ENCODE measurements around the gene FCRL5. TPM values are rescaled to one million over a fixed set of nuclear protein-coding genes. Genes with fewer than 3 reads are reported as not detected.

FCRL5 gene
- total and polyA plus RNA-seq, 9 of the 15 experiments (the other 6 are each of a cell fraction or from before 2014, with no cell fraction given): not detected

DNA sequence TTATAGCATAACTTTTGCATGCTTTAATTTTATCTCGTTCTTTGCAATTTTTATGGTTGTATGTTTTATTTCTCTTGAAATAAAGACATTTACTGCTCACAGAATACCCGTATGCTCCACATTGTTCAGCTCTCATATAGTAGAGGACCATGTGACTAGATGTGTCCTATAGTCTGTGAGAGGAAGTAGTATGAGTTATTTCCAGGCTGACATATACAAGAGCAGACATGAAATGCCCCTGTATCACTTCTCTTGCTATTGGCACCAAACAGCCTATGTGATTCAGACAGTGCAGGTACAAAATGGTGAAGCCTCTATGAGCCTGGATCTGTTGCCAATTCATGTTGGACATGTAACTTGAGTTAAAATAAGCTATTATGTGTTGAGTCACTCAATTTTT lies 5.8 kb upstream of the FCRL5 start:
- Histone ChIP-seq H3K27ac (ENCODE audit: extremely low read depth, low read depth, low read length) (no peak overlapping the region), H2AFZ (ENCODE audit: low read depth, low read length) (no peak overlapping the region), H3K4me3 (no peak overlapping the region), H3K9ac (ENCODE audit: insufficient read depth in 1 of 2, low read depth in 2 of 2, low read length in 2 of 2) (no peak overlapping the region), H3K9me3 (replicated peaks; ENCODE audit: control insufficient read depth, insufficient read depth, low read depth, low read length) (no peaks in the 10 kb centered on the region), H3K36me3 (ENCODE audit: control insufficient read depth, insufficient read depth, low read length) (no peaks in the 10 kb centered on the region), H3K27me3 (ENCODE audit: control insufficient read depth in 2 of 2, insufficient read depth in 2 of 2, low read length in 2 of 2) (no peaks in the 10 kb centered on the region), H3K4me2 (ENCODE audit: insufficient read depth, low read length) (no peak overlapping the region), H4K20me1 (replicated peaks; ENCODE audit: control insufficient read depth, insufficient read depth, low read length) (no peaks in the 10 kb centered on the region), H3K9me1 (ENCODE audit: control insufficient read depth, insufficient read depth, low read length) (no peaks in the 10 kb centered on the region), H3K79me2 (ENCODE audit: control insufficient read depth, insufficient read depth, low read length) (no peaks in the 10 kb centered on the region), H3K4me1 (replicated peaks in 1 of 2; ENCODE audit: control insufficient read depth in 2 of 2, insufficient read depth in 2 of 2, low read length in 2 of 2) (no peaks in the 10 kb centered on the region)
- intact Hi-C loops (cut with micrococcal nuclease) (no loop called here), in situ Hi-C loops (cut with MboI) (no loop called here)
- FAIRE-seq (no peak), ATAC-seq (no peak; the same call in 2 of the 3 replicates), DNase-seq (ENCODE audit: extremely low read depth in 1 of 4, low spot score in 3 of 4) (no peak)
- no TSS peak for BruUV-seq (replicated peaks)
- WGBS (ENCODE audit: insufficient coverage, low coverage, missing lambda C conversion rate): 0% methylated on average over 2 of the region's 2 CpGs
- TF ChIP-seq PHF21A (IDR thresholded peaks at IDR 0.05; ENCODE audit: borderline replicate concordance, low read depth) (no peak), HNRNPUL1 (IDR thresholded peaks at IDR 0.05; ENCODE audit: low read length) (no peak), TRIM28 (IDR thresholded peaks at IDR 0.05) (no peak), RNF2 (IDR thresholded peaks at IDR 0.05) (no peak), ZNF830 (CRISPR knock-in tag; IDR thresholded peaks at IDR 0.05) (no peak), ELF4 (CRISPR knock-in tag; IDR thresholded peaks at IDR 0.05) (no peak), ZNF282 (CRISPR knock-in tag; IDR thresholded peaks at IDR 0.05) (no peak), BMI1 (IDR thresholded peaks at IDR 0.05; ENCODE audit: low read length) (no peak), SAFB (IDR thresholded peaks at IDR 0.05; ENCODE audit: borderline replicate concordance, low read depth, low read length) (no peak), NCOA6 (IDR thresholded peaks at IDR 0.05) (no peak), TFAM (CRISPR knock-in tag; conservative IDR thresholded peaks at IDR 0.05) (no peak), FOXK1 (CRISPR knock-in tag; IDR thresholded peaks at IDR 0.05; ENCODE audit: borderline replicate concordance) (no peak), NUFIP1 (IDR thresholded peaks at IDR 0.05; ENCODE audit: partially characterized antibody) (no peak), MIER1 (IDR thresholded peaks at IDR 0.05; ENCODE audit: low read depth) (no peak), NR2C2 (CRISPR knock-in tag; IDR thresholded peaks at IDR 0.05) (no peak), NR2C2 (tag; IDR thresholded peaks at IDR 0.05) (no peak)
- TF ChIP-seq, protein P1, sequence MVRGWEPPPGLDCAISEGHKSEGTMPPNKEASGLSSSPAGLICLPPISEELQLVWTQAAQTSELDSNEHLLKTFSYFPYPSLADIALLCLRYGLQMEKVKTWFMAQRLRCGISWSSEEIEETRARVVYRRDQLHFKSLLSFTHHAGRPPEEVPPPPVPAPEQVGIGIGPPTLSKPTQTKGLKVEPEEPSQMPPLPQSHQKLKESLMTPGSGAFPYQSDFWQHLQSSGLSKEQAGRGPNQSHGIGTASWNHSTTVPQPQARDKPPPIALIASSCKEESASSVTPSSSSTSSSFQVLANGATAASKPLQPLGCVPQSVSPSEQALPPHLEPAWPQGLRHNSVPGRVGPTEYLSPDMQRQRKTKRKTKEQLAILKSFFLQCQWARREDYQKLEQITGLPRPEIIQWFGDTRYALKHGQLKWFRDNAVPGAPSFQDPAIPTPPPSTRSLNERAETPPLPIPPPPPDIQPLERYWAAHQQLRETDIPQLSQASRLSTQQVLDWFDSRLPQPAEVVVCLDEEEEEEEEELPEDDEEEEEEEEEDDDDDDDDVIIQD (CRISPR knock-in tag; IDR thresholded peaks at IDR 0.05): no peak
- TF ChIP-seq, protein P2, sequence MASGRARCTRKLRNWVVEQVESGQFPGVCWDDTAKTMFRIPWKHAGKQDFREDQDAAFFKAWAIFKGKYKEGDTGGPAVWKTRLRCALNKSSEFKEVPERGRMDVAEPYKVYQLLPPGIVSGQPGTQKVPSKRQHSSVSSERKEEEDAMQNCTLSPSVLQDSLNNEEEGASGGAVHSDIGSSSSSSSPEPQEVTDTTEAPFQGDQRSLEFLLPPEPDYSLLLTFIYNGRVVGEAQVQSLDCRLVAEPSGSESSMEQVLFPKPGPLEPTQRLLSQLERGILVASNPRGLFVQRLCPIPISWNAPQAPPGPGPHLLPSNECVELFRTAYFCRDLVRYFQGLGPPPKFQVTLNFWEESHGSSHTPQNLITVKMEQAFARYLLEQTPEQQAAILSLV (tag; IDR thresholded peaks at IDR 0.05): no peak
- TF ChIP-seq, protein P3, sequence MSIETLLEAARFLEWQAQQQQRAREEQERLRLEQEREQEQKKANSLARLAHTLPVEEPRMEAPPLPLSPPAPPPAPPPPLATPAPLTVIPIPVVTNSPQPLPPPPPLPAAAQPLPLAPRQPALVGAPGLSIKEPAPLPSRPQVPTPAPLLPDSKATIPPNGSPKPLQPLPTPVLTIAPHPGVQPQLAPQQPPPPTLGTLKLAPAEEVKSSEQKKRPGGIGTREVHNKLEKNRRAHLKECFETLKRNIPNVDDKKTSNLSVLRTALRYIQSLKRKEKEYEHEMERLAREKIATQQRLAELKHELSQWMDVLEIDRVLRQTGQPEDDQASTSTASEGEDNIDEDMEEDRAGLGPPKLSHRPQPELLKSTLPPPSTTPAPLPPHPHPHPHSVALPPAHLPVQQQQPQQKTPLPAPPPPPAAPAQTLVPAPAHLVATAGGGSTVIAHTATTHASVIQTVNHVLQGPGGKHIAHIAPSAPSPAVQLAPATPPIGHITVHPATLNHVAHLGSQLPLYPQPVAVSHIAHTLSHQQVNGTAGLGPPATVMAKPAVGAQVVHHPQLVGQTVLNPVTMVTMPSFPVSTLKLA (conservative IDR thresholded peaks at IDR 0.05): no peak
- ChIA-PET CTCF (ENCODE audit: low intra/inter-chr PET ratio) (no interaction called here), POLR2A (no interaction called here)

All from K562 (cell line).